ENCODE data around the gene PPP4R4.

- TF ChIP-seq CTCF (IDR thresholded peaks at IDR 0.05; ENCODE audit: borderline replicate concordance, extremely low read depth, low read length, poor library complexity, severe bottlenecking): no peak
- no peak for TF ChIP-seq EZH2 (IDR thresholded peaks at IDR 0.05; ENCODE audit: borderline replicate concordance, low read depth, low read length, severe bottlenecking)
Observed at GRCh38 chr14:94171208-94171607, 2.9 kb upstream of the PPP4R4 start.

Data from DND-41 (cell line).